ENCODE measurements around the gene CELF3. TPM values are rescaled to one million over a fixed set of nuclear protein-coding genes. Genes with fewer than 3 reads are reported as not detected.

Gene CELF3
- polyA plus RNA-seq: 0.09 and 0.17 TPM in 2 replicates

DNA sequence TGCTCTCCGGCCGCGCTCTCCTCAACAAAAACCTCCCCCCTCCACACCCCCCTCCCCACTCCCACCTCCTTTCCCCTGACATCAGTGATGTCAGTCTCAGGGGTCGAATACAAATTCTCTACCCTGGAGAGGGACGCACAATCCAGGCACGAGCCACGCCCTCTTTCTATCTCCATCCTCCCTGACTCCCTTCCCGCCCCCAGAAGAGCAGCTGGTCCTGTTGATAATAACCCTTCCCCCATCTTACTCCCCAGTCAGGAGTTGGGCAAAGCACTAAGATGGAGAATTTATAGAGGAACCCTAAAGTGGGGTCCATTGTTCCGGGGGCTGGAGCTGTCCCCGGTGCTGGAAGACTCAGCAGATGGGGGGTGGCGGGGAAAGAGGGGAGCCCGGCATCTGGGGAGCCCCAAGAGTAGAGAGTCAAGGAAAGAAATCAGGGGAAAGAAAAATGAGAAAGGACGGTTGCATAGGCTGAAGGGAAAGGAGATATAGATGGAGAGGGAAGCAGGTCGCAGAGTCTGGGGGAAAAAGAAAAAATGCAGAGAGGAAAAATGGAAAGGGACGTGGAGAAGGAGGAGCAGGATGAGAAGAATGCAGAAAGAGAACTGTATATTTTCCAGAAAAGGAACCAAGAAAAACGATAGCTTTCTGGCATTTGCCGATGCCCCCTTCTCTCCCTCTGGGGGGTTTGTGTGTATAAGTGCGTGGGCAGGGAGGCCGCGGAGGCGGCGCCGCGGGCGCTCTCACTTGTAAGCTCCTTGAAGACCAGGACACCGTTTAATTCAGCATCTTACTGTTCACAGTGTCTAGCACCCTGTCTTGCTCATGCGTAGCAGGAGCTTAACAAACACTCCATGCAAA, at the start of gene CELF3:
Gene CELF3 (minus strand): TSS at position 33 of the 861 bp plus-strand sequence. CDS start 783 bp downstream, outside the sequence.

DNA sequence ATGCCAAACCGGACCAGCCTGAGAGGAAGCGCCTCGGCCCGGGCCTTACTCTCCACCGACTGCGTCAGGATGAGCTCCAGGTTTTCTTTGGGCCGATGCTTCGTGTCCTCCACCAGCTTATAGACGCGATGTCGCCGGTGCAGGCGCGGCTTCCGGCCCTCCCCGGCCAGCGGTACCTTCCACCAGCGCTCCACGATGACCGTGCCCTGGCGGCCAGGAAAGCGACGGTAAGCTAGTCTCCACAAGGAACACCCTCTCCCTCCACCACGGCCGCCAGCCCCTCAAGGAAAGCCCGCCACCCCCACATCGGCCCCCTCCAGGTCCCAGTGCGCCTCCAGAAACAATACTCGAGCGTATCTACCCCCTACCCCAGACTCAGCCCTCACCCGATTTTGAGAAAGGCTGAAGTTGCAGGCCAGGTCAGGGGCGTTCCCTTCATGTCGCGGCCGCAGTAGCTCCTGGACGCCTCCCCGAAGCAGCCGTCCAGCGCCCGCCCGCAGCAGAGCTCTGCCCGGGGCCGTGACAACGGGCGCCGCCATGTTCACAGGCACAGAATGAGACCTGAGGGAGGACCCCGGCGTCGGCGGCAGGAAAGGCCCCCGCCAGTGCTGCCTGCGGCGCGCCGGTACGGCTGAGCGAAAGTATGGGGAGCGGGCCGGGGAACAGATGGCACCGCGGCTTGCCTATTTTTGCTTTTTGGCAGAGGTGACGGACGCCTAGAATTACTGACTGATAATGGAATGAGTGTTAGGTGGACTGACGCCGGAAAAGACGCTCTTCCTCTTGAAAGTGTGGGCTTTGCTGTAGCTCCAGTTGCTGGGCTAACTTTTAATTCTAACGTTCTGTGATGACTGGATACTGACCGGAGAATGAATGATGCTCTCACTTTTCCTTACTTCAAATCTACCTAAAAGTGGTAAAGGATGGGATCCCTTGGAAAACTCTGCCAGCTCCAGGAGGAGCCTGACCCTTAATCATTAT, 46.6 kb upstream of the CELF3 start, which contains the start of gene MRPL9:
Gene MRPL9 (minus strand): TSS at position 556 of the 981 bp plus-strand sequence. CDS start 17 bp downstream, at position 539.

DNA sequence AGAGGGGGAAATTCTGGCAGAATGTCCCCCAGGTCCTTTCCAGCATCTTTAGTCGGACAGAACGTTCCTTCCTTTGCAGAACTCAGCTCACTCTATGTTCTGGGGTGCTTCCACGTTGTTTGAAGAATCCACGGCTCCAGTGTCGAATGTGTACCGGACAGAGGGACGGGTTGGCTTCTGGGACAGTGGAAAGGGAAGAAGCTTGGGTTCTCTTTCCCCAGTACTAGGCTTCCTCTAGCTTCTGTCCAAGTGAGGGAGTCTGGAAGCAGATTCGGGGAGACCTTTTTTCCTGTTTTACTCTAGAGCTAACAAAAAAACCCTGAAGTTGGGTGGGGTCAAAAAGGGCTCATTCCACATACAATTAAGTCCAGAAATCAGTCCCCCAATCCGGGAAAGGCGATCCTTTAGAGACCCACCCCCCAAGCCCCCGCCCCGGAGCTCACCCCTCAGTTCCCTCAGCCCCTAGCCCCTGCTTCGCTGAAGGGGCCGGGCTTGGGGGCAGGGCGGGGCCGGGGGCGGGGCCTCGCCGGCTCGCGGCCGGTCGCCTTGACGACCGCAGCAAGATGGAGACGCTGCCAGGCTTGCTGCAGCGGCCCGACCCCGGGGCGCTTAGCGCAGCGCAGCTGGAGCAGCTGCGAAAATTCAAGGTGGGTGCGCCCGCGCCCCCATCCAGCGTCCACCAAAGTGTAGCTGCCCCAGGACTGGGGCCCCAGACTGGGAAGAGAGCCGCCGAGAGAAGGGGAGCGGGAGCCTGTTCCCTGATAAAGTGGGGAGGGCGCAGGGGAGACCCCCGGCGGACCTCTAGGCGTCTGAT, 4.6 kb upstream of the CELF3 start, which contains the start of gene RIIAD1:
Gene RIIAD1 (plus strand): TSS at position 549 of the 814 bp plus-strand sequence. CDS start 15 bp downstream, at position 564.

Other genes starting within 250 kb of the CELF3 start
- 0.18 and 1.5 TPM in 2 replicates for gene CGN, start 205.4 kb downstream of the CELF3 start, polyA plus RNA-seq
- gene TUFT1, start 176.5 kb downstream of the CELF3 start, polyA plus RNA-seq: 11.1 and 11.7 TPM in 2 replicates
- 28.4 and 48.5 TPM in 2 replicates for gene SNX27, start 104.8 kb downstream of the CELF3 start, polyA plus RNA-seq
- 34.0 and 67.9 TPM in 2 replicates for gene RIIAD1, start 4.7 kb upstream of the CELF3 start, polyA plus RNA-seq
- 68.3 and 96.2 TPM in 2 replicates for gene MRPL9, start 46.7 kb upstream of the CELF3 start, polyA plus RNA-seq
- gene TDRKH, start 73.7 kb upstream of the CELF3 start, polyA plus RNA-seq: 8.2 and 10.4 TPM in 2 replicates
- 85.0 and 115 TPM in 2 replicates for gene LINGO4, start 88.6 kb upstream of the CELF3 start, polyA plus RNA-seq
- gene RORC, start 115.0 kb upstream of the CELF3 start, polyA plus RNA-seq: not detected in 2 replicates
- 0.14 TPM in 1 of 2 replicates, not detected in the other for gene C2CD4D, start 123.0 kb upstream of the CELF3 start, polyA plus RNA-seq
- 0.42 TPM in 1 of 2 replicates, not detected in the other for gene THEM5, start 136.9 kb upstream of the CELF3 start, polyA plus RNA-seq
- 18.5 and 18.7 TPM in 2 replicates for gene THEM4, start 192.7 kb upstream of the CELF3 start, polyA plus RNA-seq

Data from Purkinje cell (primary cell).